ENCODE results near the gene MARCHF10. TPM values are rescaled to one million over a fixed set of nuclear protein-coding genes. Genes with fewer than 3 reads are reported as not detected.
A peak's percentile ranks its signal among the peaks of the same experiment; 100 is the strongest.

The MARCHF10 gene
- total RNA-seq, 1 donor from 2014 or later, result not detected

- DNase-seq (no peak), ATAC-seq (ENCODE audit: low read depth) (no peak)
- peak overlapping the region; percentile 84 for H3K4me3 Mint-ChIP-seq
- no peaks in the 10 kb centered on the region for H3K36me3 Mint-ChIP-seq (ENCODE audit: low read depth)
- POLR2A ChIA-PET, result interaction anchor here (0.6 kb wide), 1 partner anchor 16 kb away, joined by 4 read pairs; no protein-coding TSS in a partner anchor
- H3K27me3 Mint-ChIP-seq, result peaks cover 10% of the 10 kb centered on the region
- peaks cover 10% of the 10 kb centered on the region for H3K4me1 Mint-ChIP-seq
- TF ChIP-seq CTCF (IDR thresholded peaks at IDR 0.05), result no peak
- no peak overlapping the region for H3K27ac Mint-ChIP-seq
- no peaks in the 10 kb centered on the region for H3K9me3 Mint-ChIP-seq
- intact Hi-C loops (cut with micrococcal nuclease), result loop anchor here (5.0 kb wide), 1 partner anchor 378 kb away; no protein-coding TSS in a partner anchor
- CTCF ChIA-PET, result interaction anchor here (0.6 to 1.5 kb wide), 4 partner anchors 20 to 702 kb away, joined by 3 to 6 read pairs (median 3); partner anchors contain the start of gene TANC2
Measured at GRCh38 chr17:62704381-62704971, 103.6 kb downstream of the MARCHF10 start.

- CTCF ChIA-PET, result interaction anchor here (1.0 to 1.5 kb wide), 3 partner anchors 21 to 703 kb away, joined by 3 to 6 read pairs (median 6); no protein-coding TSS in a partner anchor
- Mint-ChIP-seq H3K36me3 (ENCODE audit: low read depth) (no peaks in the 10 kb centered on the region), H3K27me3 (peaks cover 11% of the 10 kb centered on the region), H3K9me3 (no peaks in the 10 kb centered on the region), H3K4me1 (peaks cover 10% of the 10 kb centered on the region), H3K4me3 (peak overlapping the region; percentile 60), H3K27ac (no peak overlapping the region)
- TF ChIP-seq CTCF (IDR thresholded peaks at IDR 0.05), result no peak
- ATAC-seq (ENCODE audit: low read depth) (peak; percentile 95), DNase-seq (peak; percentile 81)
- intact Hi-C loops (cut with micrococcal nuclease), result loop anchor here (1.0 to 5.0 kb wide), 4 partner anchors 20 to 702 kb away; no protein-coding TSS in a partner anchor
- POLR2A ChIA-PET, result no interaction called here
Measured at GRCh38 chr17:62703776-62704380, 104.2 kb downstream of the MARCHF10 start.

GRCh38 chr17:62703261-62703775, 104.8 kb downstream of the MARCHF10 start:
- H3K4me1 Mint-ChIP-seq, result peaks cover 10% of the 10 kb centered on the region
- ChIA-PET CTCF (interaction anchor here (1.4 kb wide), 1 partner anchor 703 kb away, joined by 6 read pairs; no protein-coding TSS in a partner anchor), POLR2A (no interaction called here)
- intact Hi-C loops (cut with micrococcal nuclease), result loop anchor here (1.0 to 5.0 kb wide), 4 partner anchors 21 to 703 kb away; no protein-coding TSS in a partner anchor
- no peaks in the 10 kb centered on the region for H3K36me3 Mint-ChIP-seq (ENCODE audit: low read depth)
- peaks cover 11% of the 10 kb centered on the region for H3K27me3 Mint-ChIP-seq
- no peak for TF ChIP-seq CTCF (IDR thresholded peaks at IDR 0.05)
- H3K9me3 Mint-ChIP-seq, result no peaks in the 10 kb centered on the region
- ATAC-seq (ENCODE audit: low read depth), result no peak
- H3K27ac Mint-ChIP-seq, result no peak overlapping the region
- peak overlapping the region; percentile 60 for H3K4me3 Mint-ChIP-seq
- no peak for DNase-seq

GRCh38 chr17:62702746-62703260, 105.3 kb downstream of the MARCHF10 start:
- no peak for DNase-seq
- H3K9me3 Mint-ChIP-seq, result no peaks in the 10 kb centered on the region
- ATAC-seq (ENCODE audit: low read depth), result no peak
- H3K27me3 Mint-ChIP-seq, result peaks cover 11% of the 10 kb centered on the region
- intact Hi-C loops (cut with micrococcal nuclease), result loop anchor here (1.0 to 5.0 kb wide), 4 partner anchors 21 to 703 kb away; no protein-coding TSS in a partner anchor
- ChIA-PET POLR2A (no interaction called here), CTCF (interaction anchor here (1.4 kb wide), 1 partner anchor 704 kb away, joined by 6 read pairs; no protein-coding TSS in a partner anchor)
- H3K4me1 Mint-ChIP-seq, result peaks cover 10% of the 10 kb centered on the region
- TF ChIP-seq CTCF (IDR thresholded peaks at IDR 0.05), result no peak
- H3K4me3 Mint-ChIP-seq, result no peak overlapping the region
- H3K27ac Mint-ChIP-seq, result no peak overlapping the region
- H3K36me3 Mint-ChIP-seq (ENCODE audit: low read depth), result no peaks in the 10 kb centered on the region

- CTCF ChIA-PET, result interaction anchor here (0.9 kb wide), 1 partner anchor 705 kb away, joined by 4 read pairs; no protein-coding TSS in a partner anchor
- Mint-ChIP-seq H3K27ac (no peak overlapping the region), H3K4me1 (peaks cover 10% of the 10 kb centered on the region), H3K4me3 (no peak overlapping the region), H3K36me3 (ENCODE audit: low read depth) (no peaks in the 10 kb centered on the region), H3K27me3 (peaks cover 11% of the 10 kb centered on the region), H3K9me3 (no peaks in the 10 kb centered on the region)
- POLR2A ChIA-PET, result no interaction called here
- intact Hi-C loops (cut with micrococcal nuclease), result loop anchor here (5.0 kb wide), 1 partner anchor 381 kb away; no protein-coding TSS in a partner anchor
- DNase-seq (no peak), ATAC-seq (ENCODE audit: low read depth) (no peak)
- TF ChIP-seq CTCF (IDR thresholded peaks at IDR 0.05), result no peak
Measured at GRCh38 chr17:62701706-62702085, 106.4 kb downstream of the MARCHF10 start.
